H1 (cell line): ENCODE measurements around the gene CEP95. TPM values are rescaled to one million over a fixed set of nuclear protein-coding genes. Genes with fewer than 3 reads are reported as not detected.

ENCODE experiments used
- ATF3 ChIP-seq: IDR thresholded peaks from 2 replicates; pipeline ENCODE4 v1.6.1; 2011; ENCODE audit warnings: low read depth, mild to moderate bottlenecking, low read length; ENCODE audit not compliant: insufficient read depth
- BACH1 ChIP-seq: IDR thresholded peaks from 2 replicates; pipeline ENCODE4 v1.6.1; 2012; ENCODE audit warnings: low read length, improper control_type of control experiment
- BRCA1 ChIP-seq: IDR thresholded peaks from 2 replicates; pipeline ENCODE4 v1.6.1; 2012; ENCODE audit warnings: low read depth, low read length, improper control_type of control experiment
- CBX8 ChIP-seq: fragments of 300-800, 300-1000 bp; sonication (generic); IDR thresholded peaks from 2 replicates; pipeline ENCODE4 v1.7.1; 2016; ENCODE audit warnings: low read depth, low read length, borderline replicate concordance
- CREB1 ChIP-seq: IDR thresholded peaks from 2 replicates; pipeline ENCODE4 v1.6.1; 2012; ENCODE audit warnings: inconsistent platforms
- CTBP2 ChIP-seq: IDR thresholded peaks from 2 replicates; pipeline ENCODE4 v1.7.0; 2011; ENCODE audit warnings: borderline replicate concordance, mild to moderate bottlenecking, moderate library complexity, mixed read lengths, low read length; ENCODE audit not compliant: insufficient read depth, insufficient read length
- EGR1 ChIP-seq: IDR thresholded peaks from 2 replicates; pipeline ENCODE4 v1.6.1; 2011; ENCODE audit warnings: low read depth, low read length, borderline replicate concordance
- EZH2 ChIP-seq: fragments of 200-600 bp; sonication (generic); IDR thresholded peaks from 2 replicates; pipeline ENCODE4 v1.7.1; 2012; ENCODE audit warnings: low read depth, mild to moderate bottlenecking, moderate library complexity, low read length, inconsistent platforms; ENCODE audit not compliant: severe bottlenecking
- GTF2F1 ChIP-seq: IDR thresholded peaks from 2 replicates; pipeline ENCODE4 v1.6.1; 2012; ENCODE audit warnings: low read depth, low read length, improper control_type of control experiment, borderline replicate concordance
- HDAC6 ChIP-seq: IDR thresholded peaks from one replicate; pipeline ENCODE4 v1.7.1; 2012; ENCODE audit warnings: low read depth, mild to moderate bottlenecking, inconsistent platforms, low read length, moderate library complexity
- JUN ChIP-seq: IDR thresholded peaks from 2 replicates; pipeline ENCODE4 v1.6.1; 2011; ENCODE audit warnings: low read depth, mild to moderate bottlenecking, improper control_type of control experiment, low read length
- MAX ChIP-seq: IDR thresholded peaks from 2 replicates; pipeline ENCODE4 v1.6.1; 2012; ENCODE audit warnings: inconsistent platforms
- NANOG ChIP-seq: IDR thresholded peaks from 2 replicates; pipeline ENCODE4 v1.6.1; 2011; ENCODE audit warnings: low read length, low read depth, mild to moderate bottlenecking, inconsistent platforms; ENCODE audit not compliant: insufficient read depth, poor library complexity, severe bottlenecking
- PHF8 ChIP-seq: fragments of 200-600 bp; sonication (generic); conservative IDR thresholded peaks from 2 replicates; pipeline ENCODE4 v1.7.1; 2012; ENCODE audit warnings: low read depth, mild to moderate bottlenecking, inconsistent platforms, low read length, moderate library complexity
- POU5F1 ChIP-seq: IDR thresholded peaks from 2 replicates; pipeline ENCODE4 v1.6.1; 2011; ENCODE audit warnings: low read depth, mild to moderate bottlenecking, low read length, moderate library complexity
- RFX5 ChIP-seq: IDR thresholded peaks from 2 replicates; pipeline ENCODE4 v1.6.1; 2011; ENCODE audit warnings: low read depth, low read length, improper control_type of control experiment, borderline replicate concordance
- RNF2 ChIP-seq: fragments of 200-900, 300-1000 bp; sonication (generic); IDR thresholded peaks from 2 replicates; pipeline ENCODE4 v1.7.1; 2016; ENCODE audit warnings: borderline replicate concordance, low read depth, mild to moderate bottlenecking, antibody characterized with exemption, low read length; ENCODE audit not compliant: poor library complexity, severe bottlenecking; ENCODE audit errors: missing control alignments
- SIN3A ChIP-seq, 2 experiments: IDR thresholded peaks in 1 of 2; conservative IDR thresholded peaks in 1 of 2; 2 replicates each; pipeline ENCODE4 v1.6.1; 2011 to 2012; ENCODE audit warnings: low read length in 2 of 2, improper control_type of control experiment in 1 of 2, low read depth in 1 of 2, mild to moderate bottlenecking in 1 of 2
- SIRT6 ChIP-seq: IDR thresholded peaks from one replicate; pipeline ENCODE4 v1.7.1; 2012; ENCODE audit warnings: low read length, inconsistent platforms
- SRF ChIP-seq: IDR thresholded peaks from 2 replicates; pipeline ENCODE4 v1.6.1; 2011; ENCODE audit warnings: mild to moderate bottlenecking, low read depth, low read length, moderate library complexity
- SUZ12 ChIP-seq: fragments of 200-600 bp; sonication (generic); IDR thresholded peaks from 2 replicates; pipeline ENCODE4 v1.6.1; 2012; ENCODE audit warnings: mild to moderate bottlenecking, inconsistent platforms, low read length, moderate library complexity, mixed read lengths
- TAF1 ChIP-seq: IDR thresholded peaks from 2 replicates; pipeline ENCODE4 v1.6.1; 2011; ENCODE audit warnings: mild to moderate bottlenecking, low read depth, low read length
- TEAD4 ChIP-seq: IDR thresholded peaks from 2 replicates; pipeline ENCODE4 v1.6.1; 2012; ENCODE audit warnings: low read depth, low read length, inconsistent platforms, mixed read lengths
- USF2 ChIP-seq: IDR thresholded peaks from 2 replicates; pipeline ENCODE4 v1.6.1; 2011; ENCODE audit warnings: low read length, improper control_type of control experiment
- polyA plus RNA-seq, 7 experiments: library from polyadenylated mRNA; depleted of rRNA in 3 of 7; stranded (reverse) in 5 of 7; unstranded in 2 of 7; fragments of >200 nt in 5 of 7; fragments of 200-250 nt in 2 of 7; gene quantifications; 1 replicate in 5 of 7; 2 replicates in 1 of 7; 4 replicates in 1 of 7; pipeline versions ENCODE4 v1.2.1 to v1.2.3, GENCODE V29; 2011 to 2013; ENCODE audit warnings: missing spikeins in 2 of 7, mixed read lengths in 2 of 7
- total RNA-seq: library from RNA; stranded (reverse); fragmentation: NEBNext Ultra II Directional; extraction: Animal tissue kit (Norgen Biotek cat#: 25700); gene quantifications from 2 replicates; pipeline ENCODE4 v1.2.1, GENCODE V29; 2021

The CEP95 gene
- total and polyA plus RNA-seq, 2 of the 8 experiments (the other 6 are each of a cell fraction or from before 2014, with no cell fraction given), result 22.3 to 51.5 TPM

- peak; percentile 94 for TF ChIP-seq GTF2F1
- no peak for TF ChIP-seq ATF3
- TF ChIP-seq NANOG, result no peak
- TF ChIP-seq CTBP2, result no peak
- no peak for TF ChIP-seq USF2
- TF ChIP-seq HDAC6, result no peak
- no peak for TF ChIP-seq RFX5
- no peak for TF ChIP-seq POU5F1
- no peak for TF ChIP-seq BACH1
- peak; percentile 96 for TF ChIP-seq EGR1
- TF ChIP-seq JUN, result 0 out of 2 replicates have a peak, but pooled peaks have one; percentile 20
- peak; percentile 66 to 70; a peak in 2 of 4 replicates for TF ChIP-seq SIN3A (conservative IDR thresholded peaks at IDR 0.05 in 1 of 2, IDR thresholded peaks at IDR 0.05 in 1 of 2; ENCODE audit: low read depth in 1 of 2, low read length in 2 of 2)
- TF ChIP-seq RNF2, result no peak
- no peak for TF ChIP-seq BRCA1
- no peak for TF ChIP-seq CBX8
- TF ChIP-seq EZH2, result no peak
- peak; percentile 64; the same call in 1 of the 2 replicates for TF ChIP-seq CREB1
- TF ChIP-seq TEAD4, result no peak
- no peak for TF ChIP-seq SRF
- TF ChIP-seq PHF8, result no peak; the same call in none of the 2 replicates
- no peak for TF ChIP-seq MAX
- no peak for TF ChIP-seq SUZ12
- TF ChIP-seq TAF1, result peak; percentile 99
- no peak for TF ChIP-seq SIRT6
Measured at GRCh38 chr17:64506201-64506575, 589 bp upstream of the CEP95 start, which contains the start of gene DDX5 (continued).
